ENCODE measurements around the gene BPIFB3.

DNA sequence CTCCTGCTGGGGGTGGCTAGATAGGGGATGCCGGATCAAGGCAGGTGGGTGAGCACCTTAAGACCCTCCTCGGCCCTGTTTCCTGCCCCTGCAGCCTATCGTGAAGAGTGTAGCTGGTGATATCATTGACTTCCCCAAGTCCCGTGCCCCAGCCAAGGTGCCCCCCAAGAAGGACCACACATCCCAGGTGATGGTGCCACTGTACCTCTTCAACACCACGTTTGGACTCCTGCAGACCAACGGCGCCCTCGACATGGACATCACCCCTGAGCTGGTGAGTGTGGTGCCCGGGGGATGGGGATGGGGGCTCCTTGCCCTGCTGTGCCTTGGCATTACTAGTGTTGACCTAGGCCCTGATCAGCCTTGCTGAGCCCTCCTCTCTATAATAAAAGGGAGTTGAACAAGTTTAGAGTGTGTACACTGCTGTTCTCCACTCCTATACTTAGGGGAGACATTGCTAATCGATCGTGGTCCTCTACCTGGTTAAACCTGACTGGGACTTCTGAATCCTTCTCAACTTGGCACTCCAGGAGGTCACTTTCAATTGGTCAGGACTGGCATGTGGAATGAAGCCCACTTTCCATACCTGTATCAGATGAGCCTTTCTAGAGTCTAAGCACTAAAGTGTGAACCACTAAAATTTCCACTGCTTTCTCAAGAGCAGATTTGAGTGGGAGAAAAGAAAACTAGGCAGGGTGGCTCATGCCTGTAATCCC is 11.0 kb downstream of the BPIFB3 start:
- TF ChIP-seq, protein P1, sequence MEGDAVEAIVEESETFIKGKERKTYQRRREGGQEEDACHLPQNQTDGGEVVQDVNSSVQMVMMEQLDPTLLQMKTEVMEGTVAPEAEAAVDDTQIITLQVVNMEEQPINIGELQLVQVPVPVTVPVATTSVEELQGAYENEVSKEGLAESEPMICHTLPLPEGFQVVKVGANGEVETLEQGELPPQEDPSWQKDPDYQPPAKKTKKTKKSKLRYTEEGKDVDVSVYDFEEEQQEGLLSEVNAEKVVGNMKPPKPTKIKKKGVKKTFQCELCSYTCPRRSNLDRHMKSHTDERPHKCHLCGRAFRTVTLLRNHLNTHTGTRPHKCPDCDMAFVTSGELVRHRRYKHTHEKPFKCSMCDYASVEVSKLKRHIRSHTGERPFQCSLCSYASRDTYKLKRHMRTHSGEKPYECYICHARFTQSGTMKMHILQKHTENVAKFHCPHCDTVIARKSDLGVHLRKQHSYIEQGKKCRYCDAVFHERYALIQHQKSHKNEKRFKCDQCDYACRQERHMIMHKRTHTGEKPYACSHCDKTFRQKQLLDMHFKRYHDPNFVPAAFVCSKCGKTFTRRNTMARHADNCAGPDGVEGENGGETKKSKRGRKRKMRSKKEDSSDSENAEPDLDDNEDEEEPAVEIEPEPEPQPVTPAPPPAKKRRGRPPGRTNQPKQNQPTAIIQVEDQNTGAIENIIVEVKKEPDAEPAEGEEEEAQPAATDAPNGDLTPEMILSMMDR (IDR thresholded peaks at IDR 0.05; ENCODE audit: low read depth, low read length, poor library complexity, severe bottlenecking) = no peak
- TF ChIP-seq EZH2phosphoT487 (IDR thresholded peaks at IDR 0.05; ENCODE audit: borderline replicate concordance, low read length) = no peak
